SH-SY5Y (cell line): ENCODE results near the gene LONP2.

Source experiments
- GATA2 ChIP-seq: IDR thresholded peaks from 2 replicates; pipeline ENCODE4 v1.6.1; 2011; ENCODE audit warnings: mild to moderate bottlenecking, low read depth, low read length
- GATA3 ChIP-seq: IDR thresholded peaks from 2 replicates; pipeline ENCODE4 v1.6.1; 2011; ENCODE audit warnings: low read depth, mild to moderate bottlenecking, low read length, moderate library complexity

The LONP2 gene

DNA sequence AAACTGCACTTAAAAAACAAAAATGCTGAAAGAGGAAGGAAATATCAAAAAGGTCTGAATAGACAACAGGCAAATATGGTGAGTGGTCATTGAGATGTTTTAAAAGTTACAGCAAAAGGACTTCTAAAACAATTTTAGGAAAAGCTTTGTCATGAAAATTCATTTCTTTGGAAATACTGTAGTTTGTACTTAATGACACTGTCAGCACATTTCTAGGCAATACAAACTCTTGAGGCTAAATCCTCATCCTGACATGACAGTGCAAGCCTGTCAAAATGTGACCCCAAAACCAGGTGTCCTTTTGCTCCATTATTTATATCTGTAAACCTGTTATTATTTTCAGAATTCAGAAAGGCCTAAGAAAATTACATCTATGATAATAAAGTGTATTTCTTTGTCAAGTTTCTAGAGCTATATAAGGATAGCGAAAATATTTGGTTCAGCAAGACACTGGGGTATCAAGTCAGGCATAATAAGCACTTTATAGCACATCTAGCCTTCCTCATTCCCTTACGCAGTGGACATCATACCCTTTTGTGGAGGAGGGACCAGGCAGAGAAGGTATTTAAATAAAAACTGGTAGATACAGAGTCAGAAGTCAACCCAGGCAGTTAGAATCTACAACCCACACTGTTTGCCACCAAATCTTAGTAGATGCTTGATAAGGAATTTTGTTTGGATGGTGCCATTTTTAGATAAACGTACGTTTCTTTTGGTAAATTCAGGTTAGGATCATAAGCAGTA lies 112.7 kb downstream of the LONP2 start:
- TF ChIP-seq GATA3 = no peak
- TF ChIP-seq GATA2 = no peak

DNA sequence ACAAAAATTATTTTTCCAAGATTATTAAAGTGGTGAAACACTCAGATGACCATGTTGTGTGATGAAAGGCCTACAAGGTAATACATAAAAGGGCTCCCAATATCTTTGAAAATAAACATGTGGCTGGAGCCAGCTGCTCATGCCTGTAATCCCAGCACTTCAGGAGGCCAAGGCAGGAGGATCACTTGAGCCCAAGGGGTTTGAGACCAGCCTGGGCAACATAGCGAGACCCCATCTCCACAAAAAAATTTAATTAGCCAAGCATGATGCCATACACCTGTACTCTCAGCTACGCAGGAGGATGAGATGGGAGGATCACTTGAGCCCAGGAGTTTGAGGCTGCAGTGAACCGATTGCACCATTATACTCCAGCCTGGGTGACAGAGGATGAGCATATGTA lies 114.3 kb downstream of the LONP2 start:
- no peak for TF ChIP-seq GATA3
- no peak for TF ChIP-seq GATA2

DNA sequence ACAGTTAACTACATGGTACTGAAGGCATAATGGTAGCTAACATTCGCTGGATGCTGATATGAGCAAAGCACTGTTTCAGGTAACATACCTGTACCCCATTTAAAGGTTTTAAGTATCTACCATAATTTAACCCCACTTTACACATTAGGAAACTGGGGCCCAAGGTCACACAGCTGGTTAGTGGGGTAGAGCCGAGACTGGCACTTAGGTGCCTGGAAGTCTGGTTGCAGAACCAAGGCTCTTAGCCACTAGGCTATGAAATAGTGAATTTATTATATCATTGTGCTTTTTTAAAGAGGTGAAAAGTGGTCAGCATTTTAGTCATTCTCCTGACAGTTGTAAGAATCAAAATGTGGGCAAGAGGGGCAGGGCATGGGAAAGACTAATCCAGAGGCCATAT lies 115.9 kb downstream of the LONP2 start:
- no peak for TF ChIP-seq GATA2
- TF ChIP-seq GATA3 = no peak

DNA sequence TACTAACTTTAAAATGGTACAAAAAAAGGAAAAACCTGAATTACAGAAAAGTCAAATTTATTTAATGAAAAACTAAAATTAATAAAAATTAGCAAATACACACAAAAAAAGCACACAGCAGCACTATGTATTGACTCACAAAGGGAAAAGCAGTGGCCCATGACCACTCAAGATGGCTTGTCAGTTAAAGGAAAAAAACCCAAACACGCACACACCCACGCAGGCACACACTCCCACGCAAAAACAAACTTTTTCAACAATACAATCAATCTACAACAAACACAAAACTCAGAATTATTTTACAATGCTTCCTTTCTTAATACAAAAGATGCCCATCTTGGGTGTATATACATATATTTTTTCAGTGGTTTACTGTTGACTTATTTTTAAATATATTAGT lies 116.9 kb downstream of the LONP2 start:
- TF ChIP-seq GATA2 (no peak), GATA3 (no peak)

DNA sequence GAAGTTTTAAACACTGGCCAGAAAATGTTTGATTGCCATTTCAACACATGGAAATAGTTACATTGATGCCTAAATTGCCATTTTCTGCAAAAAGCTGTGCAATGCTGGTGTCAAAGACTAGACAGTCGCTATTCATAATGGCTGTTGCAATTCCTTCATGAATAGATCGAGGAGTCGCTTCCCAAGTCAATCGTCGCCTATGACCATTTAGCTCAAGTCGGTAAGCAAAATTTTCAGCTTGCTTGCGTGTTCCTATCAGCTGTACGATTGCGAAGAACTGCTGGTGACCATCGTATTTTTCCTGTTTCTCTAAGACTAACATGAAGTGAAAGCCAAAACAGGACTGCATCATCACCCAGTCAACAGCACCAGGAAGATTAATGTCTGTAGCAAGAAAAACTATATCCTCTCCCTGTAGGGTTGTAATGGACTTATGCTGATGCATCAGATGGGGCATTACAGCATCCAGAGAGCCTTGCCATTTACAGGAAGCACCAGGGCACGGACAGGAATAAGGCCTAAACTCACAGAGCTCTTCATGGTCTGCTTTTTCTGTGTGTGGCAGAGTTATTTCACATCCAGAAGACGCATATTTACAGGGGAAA lies 117.5 kb downstream of the LONP2 start:
- TF ChIP-seq GATA3 (no peak), GATA2 (no peak)

GRCh38 chr16:48365025-48365600 lies 121.0 kb downstream of the LONP2 start:
- TF ChIP-seq GATA2 (no peak), GATA3 (no peak)

DNA sequence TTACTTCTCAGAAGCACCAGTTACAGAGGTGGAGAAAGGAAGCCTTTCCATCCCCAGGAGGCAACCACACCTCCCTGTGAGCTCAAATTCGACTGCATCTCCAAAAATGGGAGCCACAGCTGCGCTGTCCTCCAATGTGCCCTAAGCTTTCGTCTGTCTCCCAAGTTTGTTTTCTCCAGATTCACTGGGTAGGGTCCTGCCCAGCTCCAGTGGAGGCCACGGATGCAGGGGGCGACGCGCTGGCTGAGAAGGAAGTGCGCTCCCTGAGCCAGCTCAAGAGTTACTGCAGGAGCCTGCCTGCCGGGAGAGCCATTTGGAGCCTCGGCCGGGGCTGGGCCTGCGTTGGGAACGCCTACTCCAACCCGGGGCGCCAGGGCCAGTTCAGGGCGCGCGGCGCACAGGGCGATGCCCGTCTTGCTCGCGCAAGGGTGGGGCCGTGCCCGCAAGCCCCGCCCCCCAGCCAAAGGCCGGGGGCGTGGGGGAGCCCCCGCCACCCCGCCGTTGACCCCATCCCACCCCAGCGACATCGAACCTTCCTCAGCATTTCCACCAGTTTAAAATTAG lies 121.6 kb downstream of the LONP2 start:
- TF ChIP-seq GATA2 = no peak
- TF ChIP-seq GATA3 = no peak

DNA sequence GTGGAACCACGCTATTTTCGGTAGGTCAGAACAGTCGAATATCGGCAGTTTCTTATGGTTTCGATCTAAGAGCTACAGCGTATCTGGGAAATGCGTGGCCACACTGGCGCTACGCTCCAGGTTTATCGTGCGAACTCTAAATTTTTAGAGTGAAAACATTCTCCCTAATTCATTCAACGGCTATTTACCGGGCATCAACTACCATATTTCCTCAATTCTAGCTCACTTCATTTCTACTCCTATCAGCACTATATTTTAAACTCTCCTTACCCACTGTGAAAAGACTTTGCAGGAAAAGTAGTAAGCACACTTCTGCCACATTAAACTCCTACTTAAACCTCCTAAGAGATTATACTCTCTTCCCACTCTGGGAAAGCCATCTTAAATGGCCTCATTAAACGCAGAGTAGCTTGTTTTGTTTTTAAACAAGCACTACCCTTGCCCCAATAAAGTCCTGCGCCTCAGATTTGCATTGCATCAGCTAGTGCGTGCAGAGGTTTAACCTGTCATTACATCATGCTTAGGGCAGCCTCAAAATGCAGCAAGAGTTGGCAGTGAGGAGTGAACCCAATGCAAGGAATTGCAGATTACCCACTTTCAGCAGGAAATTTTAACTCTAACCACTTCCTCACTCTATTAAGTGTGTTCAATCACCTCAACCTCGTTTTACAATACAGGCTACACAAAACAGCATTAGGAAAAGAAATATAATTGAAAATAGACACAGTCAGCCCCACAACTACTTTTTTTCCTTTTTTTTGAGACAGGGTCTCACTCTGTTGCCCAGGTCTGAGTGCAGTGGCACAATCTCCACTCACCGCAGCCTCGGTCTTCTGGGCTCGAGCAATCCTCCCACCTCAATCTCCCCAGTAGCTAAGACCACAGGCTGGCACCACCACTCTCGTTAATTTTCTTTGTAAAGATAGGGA lies 122.3 kb downstream of the LONP2 start:
- TF ChIP-seq GATA3 (no peak), GATA2 (no peak)

GRCh38 chr16:48367441-48368049 lies 123.4 kb downstream of the LONP2 start:
- no peak for TF ChIP-seq GATA3
- no peak for TF ChIP-seq GATA2

- TF ChIP-seq GATA2 (no peak), GATA3 (no peak)
These were observed 125.7 kb downstream of the LONP2 start for GRCh38 chr16:48369765-48370164.

DNA sequence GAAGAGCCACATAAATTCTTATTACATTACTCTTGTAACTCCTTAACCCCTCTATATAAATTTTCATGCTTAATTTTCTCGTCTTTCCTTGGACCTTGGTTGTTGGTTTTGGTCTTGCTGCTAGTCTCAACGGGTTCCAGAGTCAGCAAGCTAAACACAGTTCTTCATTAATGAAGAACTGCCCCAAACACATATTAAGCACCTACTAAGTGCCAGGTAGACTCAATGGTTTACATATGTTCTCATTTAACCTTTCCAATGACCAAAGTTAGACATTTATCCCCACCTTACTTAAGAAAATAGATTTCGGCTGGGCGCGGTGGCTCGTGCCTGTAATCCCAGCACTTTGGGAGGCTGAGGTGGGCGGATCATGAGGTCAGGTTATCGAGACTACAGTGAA lies 126.1 kb downstream of the LONP2 start:
- no peak for TF ChIP-seq GATA3
- TF ChIP-seq GATA2 = no peak

- no peak for TF ChIP-seq GATA2
- TF ChIP-seq GATA3 = no peak
These were observed 127.3 kb downstream of the LONP2 start for GRCh38 chr16:48371393-48371780.

GRCh38 chr16:48372744-48373143 lies 128.6 kb downstream of the LONP2 start:
- no peak for TF ChIP-seq GATA2
- TF ChIP-seq GATA3 = no peak
